ENCODE results near the gene COL4A1. TPM values are rescaled to one million over a fixed set of nuclear protein-coding genes. Genes with fewer than 3 reads are reported as not detected.

Gene COL4A1
- total and polyA plus RNA-seq, 2 of the 13 experiments (the other 11 are each of a cell fraction or from before 2014, with no cell fraction given) = not detected

DNA sequence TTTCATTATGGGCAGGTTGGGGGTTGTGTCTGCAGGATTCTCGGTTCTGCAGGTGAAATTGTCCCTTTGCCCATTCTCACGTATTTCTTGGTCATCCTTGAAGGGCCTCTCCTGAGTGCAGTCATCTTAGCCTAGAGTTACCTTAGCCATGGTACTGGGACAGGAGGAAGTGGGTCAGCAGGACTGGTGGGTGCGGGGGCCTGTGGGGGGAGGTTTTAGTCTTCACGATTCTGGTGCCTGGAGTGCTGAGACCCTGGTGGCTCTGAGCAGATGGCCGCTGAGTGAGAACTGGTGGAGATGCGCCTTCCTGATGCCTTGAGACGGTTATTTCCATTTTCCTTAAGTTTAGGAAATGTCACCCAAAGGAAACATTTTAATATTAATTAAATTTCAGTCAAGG lies 12.0 kb upstream of the COL4A1 start:
- peaks cover 4 to 72% of the 10 kb centered on the region in 2 experiments; a peak in 4 of 5 replicates for H3K27me3 ChIP-seq (ENCODE audit: control insufficient read depth in 1 of 2, insufficient read depth in 2 of 2, low read length in 2 of 2)
- no peak overlapping the region for H3K4me2 ChIP-seq (ENCODE audit: low read depth, low read length)
- WGBS (ENCODE audit: low lambda C conversion rate) = under 1% methylated on average over 7 of the region's 7 CpGs
- H3K4me3 ChIP-seq (replicated peaks in 1 of 3; ENCODE audit: insufficient read depth in 1 of 3, low read depth in 2 of 3, low read length in 3 of 3) = no peak overlapping the region
- in situ Hi-C loops (cut with HindIII; ENCODE audit: extremely low pct_ligation_motif_present, low pct_unique_long_range_greater_than_20kb) (no loop called here), intact Hi-C loops (cut with micrococcal nuclease; ENCODE audit: unreplicated experiment) (no loop called here)
- DNase-seq (ENCODE audit: low spot score) (no peak), ATAC-seq (no peak), FAIRE-seq (no peak)
- no peaks in the 10 kb centered on the region for H4K20me1 ChIP-seq (ENCODE audit: insufficient read depth, low read length)
- no peaks in the 10 kb centered on the region for H3K36me3 ChIP-seq (replicated peaks in 1 of 2; ENCODE audit: control insufficient read depth in 1 of 2, insufficient read depth in 2 of 2, low read length in 2 of 2)
- no peaks in the 10 kb centered on the region for H3K9me3 ChIP-seq (ENCODE audit: low read length)
- no peak overlapping the region for H3K27ac ChIP-seq (ENCODE audit: extremely low read length, insufficient read depth, low read length)
- BruUV-seq (replicated peaks) = no TSS peak
- CTCF ChIA-PET (ENCODE audit: low intra/inter-chr PET ratio, low total read pairs) = no interaction called here
- TF ChIP-seq HOXD1 (CRISPR knock-in tag; IDR thresholded peaks at IDR 0.05) (no peak), ZEB1 (IDR thresholded peaks at IDR 0.05; ENCODE audit: insufficient replicate concordance, low read depth) (no peak), ATF7-NPFF (CRISPR knock-in tag; IDR thresholded peaks at IDR 0.05; ENCODE audit: low read depth) (no peak), AKAP8 (CRISPR knock-in tag; IDR thresholded peaks at IDR 0.05) (no peak), XBP1 (CRISPR knock-in tag; IDR thresholded peaks at IDR 0.05) (no peak), ZNF83 (CRISPR knock-in tag; IDR thresholded peaks at IDR 0.05; ENCODE audit: borderline replicate concordance) (no peak), BRCA1 (CRISPR knock-in tag; IDR thresholded peaks at IDR 0.05) (no peak), ZNF432 (CRISPR knock-in tag; IDR thresholded peaks at IDR 0.05; ENCODE audit: borderline replicate concordance) (no peak), ARNT2 (CRISPR knock-in tag; IDR thresholded peaks at IDR 0.05; ENCODE audit: low read depth) (no peak), ZNF484 (CRISPR knock-in tag; IDR thresholded peaks at IDR 0.05; ENCODE audit: borderline replicate concordance, low read depth) (no peak), TBP (CRISPR knock-in tag; IDR thresholded peaks at IDR 0.05) (no peak), SPEN (CRISPR knock-in tag; IDR thresholded peaks at IDR 0.05; ENCODE audit: low read depth) (no peak), POLR2AphosphoS2 (IDR thresholded peaks at IDR 0.05; ENCODE audit: low read depth, low read length) (no peak), KAT8 (CRISPR knock-in tag; IDR thresholded peaks at IDR 0.05) (no peak), NFKBIZ (CRISPR knock-in tag; IDR thresholded peaks at IDR 0.05) (no peak), ZNF329 (CRISPR knock-in tag; IDR thresholded peaks at IDR 0.05; ENCODE audit: low read depth) (no peak)
- TF ChIP-seq, protein P1, sequence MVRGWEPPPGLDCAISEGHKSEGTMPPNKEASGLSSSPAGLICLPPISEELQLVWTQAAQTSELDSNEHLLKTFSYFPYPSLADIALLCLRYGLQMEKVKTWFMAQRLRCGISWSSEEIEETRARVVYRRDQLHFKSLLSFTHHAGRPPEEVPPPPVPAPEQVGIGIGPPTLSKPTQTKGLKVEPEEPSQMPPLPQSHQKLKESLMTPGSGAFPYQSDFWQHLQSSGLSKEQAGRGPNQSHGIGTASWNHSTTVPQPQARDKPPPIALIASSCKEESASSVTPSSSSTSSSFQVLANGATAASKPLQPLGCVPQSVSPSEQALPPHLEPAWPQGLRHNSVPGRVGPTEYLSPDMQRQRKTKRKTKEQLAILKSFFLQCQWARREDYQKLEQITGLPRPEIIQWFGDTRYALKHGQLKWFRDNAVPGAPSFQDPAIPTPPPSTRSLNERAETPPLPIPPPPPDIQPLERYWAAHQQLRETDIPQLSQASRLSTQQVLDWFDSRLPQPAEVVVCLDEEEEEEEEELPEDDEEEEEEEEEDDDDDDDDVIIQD (CRISPR knock-in tag; IDR thresholded peaks at IDR 0.05; ENCODE audit: low read depth) = no peak
- TF ChIP-seq, protein P2, sequence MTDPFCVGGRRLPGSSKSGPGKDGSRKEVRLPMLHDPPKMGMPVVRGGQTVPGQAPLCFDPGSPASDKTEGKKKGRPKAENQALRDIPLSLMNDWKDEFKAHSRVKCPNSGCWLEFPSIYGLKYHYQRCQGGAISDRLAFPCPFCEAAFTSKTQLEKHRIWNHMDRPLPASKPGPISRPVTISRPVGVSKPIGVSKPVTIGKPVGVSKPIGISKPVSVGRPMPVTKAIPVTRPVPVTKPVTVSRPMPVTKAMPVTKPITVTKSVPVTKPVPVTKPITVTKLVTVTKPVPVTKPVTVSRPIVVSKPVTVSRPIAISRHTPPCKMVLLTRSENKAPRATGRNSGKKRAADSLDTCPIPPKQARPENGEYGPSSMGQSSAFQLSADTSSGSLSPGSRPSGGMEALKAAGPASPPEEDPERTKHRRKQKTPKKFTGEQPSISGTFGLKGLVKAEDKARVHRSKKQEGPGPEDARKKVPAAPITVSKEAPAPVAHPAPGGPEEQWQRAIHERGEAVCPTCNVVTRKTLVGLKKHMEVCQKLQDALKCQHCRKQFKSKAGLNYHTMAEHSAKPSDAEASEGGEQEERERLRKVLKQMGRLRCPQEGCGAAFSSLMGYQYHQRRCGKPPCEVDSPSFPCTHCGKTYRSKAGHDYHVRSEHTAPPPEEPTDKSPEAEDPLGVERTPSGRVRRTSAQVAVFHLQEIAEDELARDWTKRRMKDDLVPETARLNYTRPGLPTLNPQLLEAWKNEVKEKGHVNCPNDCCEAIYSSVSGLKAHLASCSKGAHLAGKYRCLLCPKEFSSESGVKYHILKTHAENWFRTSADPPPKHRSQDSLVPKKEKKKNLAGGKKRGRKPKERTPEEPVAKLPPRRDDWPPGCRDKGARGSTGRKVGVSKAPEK (CRISPR knock-in tag; IDR thresholded peaks at IDR 0.05; ENCODE audit: borderline replicate concordance) = no peak
- TF ChIP-seq, protein P3, sequence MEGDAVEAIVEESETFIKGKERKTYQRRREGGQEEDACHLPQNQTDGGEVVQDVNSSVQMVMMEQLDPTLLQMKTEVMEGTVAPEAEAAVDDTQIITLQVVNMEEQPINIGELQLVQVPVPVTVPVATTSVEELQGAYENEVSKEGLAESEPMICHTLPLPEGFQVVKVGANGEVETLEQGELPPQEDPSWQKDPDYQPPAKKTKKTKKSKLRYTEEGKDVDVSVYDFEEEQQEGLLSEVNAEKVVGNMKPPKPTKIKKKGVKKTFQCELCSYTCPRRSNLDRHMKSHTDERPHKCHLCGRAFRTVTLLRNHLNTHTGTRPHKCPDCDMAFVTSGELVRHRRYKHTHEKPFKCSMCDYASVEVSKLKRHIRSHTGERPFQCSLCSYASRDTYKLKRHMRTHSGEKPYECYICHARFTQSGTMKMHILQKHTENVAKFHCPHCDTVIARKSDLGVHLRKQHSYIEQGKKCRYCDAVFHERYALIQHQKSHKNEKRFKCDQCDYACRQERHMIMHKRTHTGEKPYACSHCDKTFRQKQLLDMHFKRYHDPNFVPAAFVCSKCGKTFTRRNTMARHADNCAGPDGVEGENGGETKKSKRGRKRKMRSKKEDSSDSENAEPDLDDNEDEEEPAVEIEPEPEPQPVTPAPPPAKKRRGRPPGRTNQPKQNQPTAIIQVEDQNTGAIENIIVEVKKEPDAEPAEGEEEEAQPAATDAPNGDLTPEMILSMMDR (CRISPR knock-in tag; IDR thresholded peaks at IDR 0.05) = no peak
- TF ChIP-seq, protein P4, sequence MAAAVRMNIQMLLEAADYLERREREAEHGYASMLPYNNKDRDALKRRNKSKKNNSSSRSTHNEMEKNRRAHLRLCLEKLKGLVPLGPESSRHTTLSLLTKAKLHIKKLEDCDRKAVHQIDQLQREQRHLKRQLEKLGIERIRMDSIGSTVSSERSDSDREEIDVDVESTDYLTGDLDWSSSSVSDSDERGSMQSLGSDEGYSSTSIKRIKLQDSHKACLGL (CRISPR knock-in tag; IDR thresholded peaks at IDR 0.05) = no peak
- no peak overlapping the region for H2AFZ ChIP-seq (ENCODE audit: low read length)
- H3K9ac ChIP-seq (ENCODE audit: insufficient read depth, low read depth, low read length) = no peak overlapping the region
- POLR2A ChIA-PET = no interaction called here
- no peaks in the 10 kb centered on the region for H3K4me1 ChIP-seq (ENCODE audit: insufficient read depth, low read length)
- no peaks in the 10 kb centered on the region for H3K79me2 ChIP-seq (ENCODE audit: insufficient read depth, low read length)
